Activated CD4-positive, alpha-beta T cell treated with anti-CD3 and anti-CD28 coated beads, Interleukin-2, amount 10 ng/mL, durations not matched to agents 7 days and 5 days (primary cell): ENCODE results near the gene NKAIN4. TPM values are rescaled to one million over a fixed set of nuclear protein-coding genes. Genes with fewer than 3 reads are reported as not detected.

Experiments used
- CTCF ChIA-PET: fragments of 350-600 bp; sonication (Branson Sonifier 250); formaldehyde crosslinking; loops from one replicate; lab custom pipeline; 2021; ENCODE audit warnings: antibody characterized with exemption; lab: Charles Lee
- POLR2A ChIA-PET: fragments of 350-600 bp; sonication (Branson Sonifier 250); formaldehyde crosslinking; loops from one replicate; lab custom pipeline; 2021; ENCODE audit warnings: antibody characterized with exemption; lab: Charles Lee
- DNase-seq: peaks from one replicate; pipeline ENCODE4 v3.0.0-alpha.2; 2020
- H3K27ac Mint-ChIP-seq: one replicate; pipeline ENCODE4 v1.8.0; 2021; ENCODE audit warnings: mild to moderate bottlenecking, moderate library complexity, mixed read lengths
- H3K27me3 Mint-ChIP-seq: one replicate; pipeline ENCODE4 v1.8.0; 2021; ENCODE audit warnings: mixed read lengths
- H3K36me3 Mint-ChIP-seq: one replicate; pipeline ENCODE4 v1.8.0; 2021; ENCODE audit warnings: low read depth, mixed read lengths
- H3K4me1 Mint-ChIP-seq: one replicate; pipeline ENCODE4 v1.8.0; 2021; ENCODE audit warnings: mixed read lengths
- H3K4me3 Mint-ChIP-seq: one replicate; pipeline ENCODE4 v1.8.0; 2021; ENCODE audit warnings: mild to moderate bottlenecking, moderate library complexity, mixed read lengths
- H3K9me3 Mint-ChIP-seq: one replicate; pipeline ENCODE4 v1.8.0; 2021; ENCODE audit warnings: mixed read lengths
- total RNA-seq, 2 experiments: library from RNA; stranded (reverse); gene quantifications; one replicate each; pipeline ENCODE4 v1.2.3, GENCODE V29; 2021

The NKAIN4 gene
- total RNA-seq, 2 experiments from 2014 or later = not detected

- DNase-seq = no peak
- Mint-ChIP-seq H3K4me3 (no peak overlapping the region), H3K27me3 (no peaks in the 10 kb centered on the region), H3K9me3 (no peaks in the 10 kb centered on the region), H3K4me1 (peaks cover 7% of the 10 kb centered on the region), H3K36me3 (no peaks in the 10 kb centered on the region), H3K27ac (no peak overlapping the region)
- CTCF ChIA-PET = no interaction called here
- POLR2A ChIA-PET = no interaction called here
These were observed 14.0 kb upstream of the NKAIN4 start for GRCh38 chr20:63268256-63268655.

GRCh38 chr20:63267691-63268090, 13.4 kb upstream of the NKAIN4 start:
- H3K4me3 Mint-ChIP-seq = no peak overlapping the region
- DNase-seq = no peak
- H3K4me1 Mint-ChIP-seq = peaks cover 7% of the 10 kb centered on the region
- no peaks in the 10 kb centered on the region for H3K9me3 Mint-ChIP-seq
- CTCF ChIA-PET = no interaction called here
- no peaks in the 10 kb centered on the region for H3K27me3 Mint-ChIP-seq
- POLR2A ChIA-PET = no interaction called here
- H3K36me3 Mint-ChIP-seq = no peaks in the 10 kb centered on the region
- no peak overlapping the region for H3K27ac Mint-ChIP-seq

GRCh38 chr20:63265891-63266515, 11.7 kb upstream of the NKAIN4 start:
- no peaks in the 10 kb centered on the region for H3K9me3 Mint-ChIP-seq
- ChIA-PET CTCF (no interaction called here), POLR2A (no interaction called here)
- no peak overlapping the region for H3K27ac Mint-ChIP-seq
- no peak for DNase-seq
- no peak overlapping the region for H3K4me3 Mint-ChIP-seq
- no peaks in the 10 kb centered on the region for H3K36me3 Mint-ChIP-seq
- H3K27me3 Mint-ChIP-seq = peaks cover 2% of the 10 kb centered on the region
- peaks cover 2% of the 10 kb centered on the region for H3K4me1 Mint-ChIP-seq

GRCh38 chr20:63264519-63264918, 10.3 kb upstream of the NKAIN4 start:
- Mint-ChIP-seq H3K4me3 (no peak overlapping the region), H3K9me3 (no peaks in the 10 kb centered on the region), H3K27me3 (peaks cover 2% of the 10 kb centered on the region), H3K4me1 (peaks cover 2% of the 10 kb centered on the region), H3K36me3 (no peaks in the 10 kb centered on the region), H3K27ac (no peak overlapping the region)
- POLR2A ChIA-PET = no interaction called here
- CTCF ChIA-PET = no interaction called here
- no peak for DNase-seq

- CTCF ChIA-PET = no interaction called here
These were observed 9.7 kb upstream of the NKAIN4 start for GRCh38 chr20:63264000-63264399.

GRCh38 chr20:63262836-63263235, 8.6 kb upstream of the NKAIN4 start:
- no peak for DNase-seq
- CTCF ChIA-PET = no interaction called here
- POLR2A ChIA-PET = no interaction called here
- H3K4me3 Mint-ChIP-seq = no peak overlapping the region
- peaks cover 2% of the 10 kb centered on the region for H3K27me3 Mint-ChIP-seq
- no peaks in the 10 kb centered on the region for H3K9me3 Mint-ChIP-seq
- no peaks in the 10 kb centered on the region for H3K36me3 Mint-ChIP-seq
- peaks cover 2% of the 10 kb centered on the region for H3K4me1 Mint-ChIP-seq
- no peak overlapping the region for H3K27ac Mint-ChIP-seq

More at GRCh38 chr20:63264000-63264399, 9.7 kb upstream of the NKAIN4 start:
- DNase-seq = no peak
- Mint-ChIP-seq H3K9me3 (no peaks in the 10 kb centered on the region), H3K4me3 (no peak overlapping the region), H3K27me3 (peaks cover 2% of the 10 kb centered on the region), H3K27ac (no peak overlapping the region), H3K4me1 (peaks cover 2% of the 10 kb centered on the region), H3K36me3 (no peaks in the 10 kb centered on the region)
- POLR2A ChIA-PET = no interaction called here

GRCh38 chr20:63261795-63262528, 7.7 kb upstream of the NKAIN4 start:
- H3K9me3 Mint-ChIP-seq = no peaks in the 10 kb centered on the region
- peaks cover 4% of the 10 kb centered on the region for H3K27me3 Mint-ChIP-seq
- H3K4me1 Mint-ChIP-seq = peaks cover 2% of the 10 kb centered on the region
- no peak overlapping the region for H3K4me3 Mint-ChIP-seq
- CTCF ChIA-PET = no interaction called here
- POLR2A ChIA-PET = no interaction called here
- no peaks in the 10 kb centered on the region for H3K36me3 Mint-ChIP-seq
- H3K27ac Mint-ChIP-seq = no peak overlapping the region
- DNase-seq = no peak

GRCh38 chr20:63261060-63261794, 7.0 kb upstream of the NKAIN4 start:
- Mint-ChIP-seq H3K4me1 (peaks cover 2% of the 10 kb centered on the region), H3K27me3 (peaks cover 9% of the 10 kb centered on the region), H3K36me3 (no peaks in the 10 kb centered on the region), H3K9me3 (no peaks in the 10 kb centered on the region), H3K27ac (no peak overlapping the region), H3K4me3 (no peak overlapping the region)
- no peak for DNase-seq
- CTCF ChIA-PET = no interaction called here
- POLR2A ChIA-PET = no interaction called here

GRCh38 chr20:63260521-63260920, 6.3 kb upstream of the NKAIN4 start:
- H3K4me3 Mint-ChIP-seq = no peak overlapping the region
- ChIA-PET POLR2A (no interaction called here), CTCF (no interaction called here)
- H3K9me3 Mint-ChIP-seq = no peaks in the 10 kb centered on the region
- peaks cover 14% of the 10 kb centered on the region for H3K27me3 Mint-ChIP-seq
- no peak overlapping the region for H3K27ac Mint-ChIP-seq
- H3K36me3 Mint-ChIP-seq = no peaks in the 10 kb centered on the region
- peaks cover 2% of the 10 kb centered on the region for H3K4me1 Mint-ChIP-seq
- DNase-seq = no peak

- Mint-ChIP-seq H3K27me3 (peaks cover 20% of the 10 kb centered on the region), H3K4me1 (peaks cover 2% of the 10 kb centered on the region), H3K27ac (no peak overlapping the region), H3K4me3 (no peak overlapping the region), H3K36me3 (no peaks in the 10 kb centered on the region), H3K9me3 (no peaks in the 10 kb centered on the region)
- ChIA-PET CTCF (no interaction called here), POLR2A (interaction anchor here (0.6 kb wide), 1 partner anchor 36 kb away, joined by 4 read pairs; no protein-coding TSS in a partner anchor)
- DNase-seq = no peak
These were observed 5.6 kb upstream of the NKAIN4 start for GRCh38 chr20:63259734-63260460.

GRCh38 chr20:63258781-63259180, 4.5 kb upstream of the NKAIN4 start:
- ChIA-PET POLR2A (interaction anchor here (0.6 kb wide), 1 partner anchor 35 kb away, joined by 4 read pairs; no protein-coding TSS in a partner anchor), CTCF (no interaction called here)
- Mint-ChIP-seq H3K9me3 (no peaks in the 10 kb centered on the region), H3K4me1 (peaks cover 2% of the 10 kb centered on the region), H3K36me3 (no peaks in the 10 kb centered on the region), H3K27ac (no peak overlapping the region), H3K27me3 (peaks cover 22% of the 10 kb centered on the region), H3K4me3 (no peak overlapping the region)
- no peak for DNase-seq

GRCh38 chr20:63257629-63258028, 3.4 kb upstream of the NKAIN4 start:
- Mint-ChIP-seq H3K4me3 (no peak overlapping the region), H3K27ac (no peak overlapping the region), H3K9me3 (no peaks in the 10 kb centered on the region), H3K4me1 (peaks cover 2% of the 10 kb centered on the region), H3K36me3 (no peaks in the 10 kb centered on the region), H3K27me3 (peaks cover 29% of the 10 kb centered on the region)
- no peak for DNase-seq
- ChIA-PET CTCF (no interaction called here), POLR2A (no interaction called here)
